Fibroblast of villous mesenchyme (primary cell): ENCODE measurements around the gene YWHAQ. TPM values are rescaled to one million over a fixed set of nuclear protein-coding genes. Genes with fewer than 3 reads are reported as not detected.
"Not testable (repeated sequence)": the region's sequence is repeated elsewhere in the genome, so short reads cannot be mapped to it uniquely, and the experiment has no call there.

Experiments
- DNase-seq: peaks from one replicate; pipeline ENCODE4 v3.0.0-alpha.2; 2010; ENCODE audit warnings: low read depth
- H3K4me3 ChIP-seq: 2 replicates; pipeline ENCODE4 v1.5.1; 2011; ENCODE audit warnings: low read depth, mild to moderate bottlenecking, low read length
- total RNA-seq: library from RNA; depleted of rRNA; stranded (reverse); fragments of >200 nt; gene quantifications from 2 replicates; pipeline ENCODE4 v1.2.3, GENCODE V29; 2012
- TF ChIP-seq, protein P1 (sequence below): IDR thresholded peaks from 2 replicates; pipeline ENCODE4 v1.5.1; 2012; ENCODE audit warnings: low read depth, mild to moderate bottlenecking, low read length; ENCODE audit not compliant: insufficient read depth

The YWHAQ gene
- total RNA-seq, 1 donor = 283 TPM

DNA sequence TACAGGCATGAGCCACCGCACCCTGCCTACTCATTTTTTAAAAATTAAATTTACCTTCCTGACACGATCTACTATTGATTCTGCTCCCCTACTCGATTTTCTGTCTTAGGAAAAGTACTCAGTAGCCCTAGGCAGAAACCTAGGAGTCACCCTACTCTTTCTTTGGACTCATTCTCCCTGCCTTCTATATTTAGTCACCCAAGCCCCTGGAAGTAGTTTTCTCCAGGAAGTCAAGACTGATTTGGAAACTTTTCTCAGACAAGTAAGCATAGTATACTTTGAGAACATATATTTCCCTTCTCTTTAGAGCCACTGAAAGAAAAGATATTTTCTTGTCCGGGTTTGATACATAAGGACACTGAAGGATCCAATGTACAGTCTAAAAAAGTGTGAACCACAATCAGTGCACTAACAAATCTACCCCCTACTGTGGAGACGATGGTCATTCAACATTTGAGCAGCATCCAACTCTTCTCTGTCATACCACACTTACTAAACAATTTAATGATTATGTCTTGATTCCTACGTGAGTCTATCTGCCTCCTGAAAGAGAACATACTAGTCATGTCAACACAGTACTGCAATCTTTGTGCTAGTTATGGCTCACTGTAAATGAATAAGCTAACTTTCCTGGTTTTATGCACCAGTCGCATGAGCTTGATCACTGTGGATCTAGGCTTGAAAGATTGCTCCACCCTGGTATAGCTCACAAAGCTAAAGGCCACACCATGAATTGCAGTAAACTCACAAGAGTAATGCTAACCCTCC is 19.8 kb downstream of the YWHAQ start:
- H3K4me3 ChIP-seq = no peak overlapping the region

DNA sequence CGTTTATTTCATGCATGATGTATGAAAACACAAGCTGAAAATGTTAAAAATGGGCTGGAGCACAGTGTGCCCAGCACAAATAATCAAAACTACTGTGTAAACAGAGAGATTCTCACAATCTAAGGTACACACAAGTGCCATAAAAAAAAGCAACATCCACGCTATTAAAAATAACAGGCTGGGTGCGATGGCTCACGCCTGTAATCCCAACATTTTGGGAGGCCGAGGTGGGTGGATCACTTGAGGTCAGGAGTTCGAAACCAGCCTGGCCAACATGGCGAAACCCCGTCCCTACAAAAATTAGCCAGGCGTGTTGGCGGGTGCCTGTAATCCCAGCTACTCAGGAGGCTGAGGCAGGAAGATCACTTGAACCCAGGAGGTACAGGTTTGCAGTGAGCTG is 22.3 kb downstream of the YWHAQ start:
- DNase-seq = not testable (repeated sequence)

More for the DNA sequence above, 19.8 kb downstream of the YWHAQ start:
- no peak for DNase-seq
- TF ChIP-seq, protein P1, sequence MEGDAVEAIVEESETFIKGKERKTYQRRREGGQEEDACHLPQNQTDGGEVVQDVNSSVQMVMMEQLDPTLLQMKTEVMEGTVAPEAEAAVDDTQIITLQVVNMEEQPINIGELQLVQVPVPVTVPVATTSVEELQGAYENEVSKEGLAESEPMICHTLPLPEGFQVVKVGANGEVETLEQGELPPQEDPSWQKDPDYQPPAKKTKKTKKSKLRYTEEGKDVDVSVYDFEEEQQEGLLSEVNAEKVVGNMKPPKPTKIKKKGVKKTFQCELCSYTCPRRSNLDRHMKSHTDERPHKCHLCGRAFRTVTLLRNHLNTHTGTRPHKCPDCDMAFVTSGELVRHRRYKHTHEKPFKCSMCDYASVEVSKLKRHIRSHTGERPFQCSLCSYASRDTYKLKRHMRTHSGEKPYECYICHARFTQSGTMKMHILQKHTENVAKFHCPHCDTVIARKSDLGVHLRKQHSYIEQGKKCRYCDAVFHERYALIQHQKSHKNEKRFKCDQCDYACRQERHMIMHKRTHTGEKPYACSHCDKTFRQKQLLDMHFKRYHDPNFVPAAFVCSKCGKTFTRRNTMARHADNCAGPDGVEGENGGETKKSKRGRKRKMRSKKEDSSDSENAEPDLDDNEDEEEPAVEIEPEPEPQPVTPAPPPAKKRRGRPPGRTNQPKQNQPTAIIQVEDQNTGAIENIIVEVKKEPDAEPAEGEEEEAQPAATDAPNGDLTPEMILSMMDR = no peak

DNA sequence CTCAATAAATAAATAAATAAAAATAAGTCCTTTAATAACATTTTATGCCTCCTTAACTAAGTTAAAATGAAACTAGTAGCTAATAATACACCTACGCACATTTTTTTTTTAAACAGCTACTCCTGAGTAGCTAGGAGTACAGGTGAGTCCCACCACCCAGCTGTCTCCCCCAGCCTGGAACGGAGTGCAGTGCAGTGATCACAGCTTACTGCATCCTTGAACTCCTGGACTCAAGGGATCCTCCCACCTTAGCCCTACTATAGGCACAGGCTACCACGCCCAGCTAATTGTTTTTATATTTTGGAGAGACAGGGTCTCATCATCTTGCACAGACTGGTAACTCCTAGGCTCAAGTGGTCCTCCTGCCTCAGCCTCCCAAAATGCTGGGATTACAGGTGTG is 28.4 kb downstream of the YWHAQ start:
- no peak for DNase-seq
- TF ChIP-seq, protein P1 = no peak

More for the DNA sequence above, 22.3 kb downstream of the YWHAQ start:
- not testable (repeated sequence) for H3K4me3 ChIP-seq

DNA sequence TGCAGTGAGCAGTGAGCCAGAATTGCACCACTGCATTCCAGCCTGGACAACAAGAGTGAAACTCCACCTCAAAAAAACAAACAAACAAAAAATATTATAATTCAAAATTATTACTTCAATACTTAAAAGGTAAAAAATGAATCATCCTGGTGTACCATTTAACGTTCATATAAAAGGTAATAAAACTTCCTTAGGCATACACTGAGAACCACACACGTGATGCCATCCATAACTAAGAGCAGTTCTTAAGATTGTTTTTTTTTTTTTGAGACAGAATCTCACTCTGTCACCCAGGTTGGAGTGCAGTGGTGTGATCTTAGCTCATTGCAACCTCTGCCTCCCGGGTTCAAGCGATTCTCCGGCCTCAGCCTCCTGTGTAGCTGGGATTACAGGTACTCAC is 29.4 kb downstream of the YWHAQ start:
- no peak for DNase-seq
- TF ChIP-seq, protein P1 = no peak
- H3K4me3 ChIP-seq = no peak overlapping the region

More for the DNA sequence above, 28.4 kb downstream of the YWHAQ start:
- no peak overlapping the region for H3K4me3 ChIP-seq

DNA sequence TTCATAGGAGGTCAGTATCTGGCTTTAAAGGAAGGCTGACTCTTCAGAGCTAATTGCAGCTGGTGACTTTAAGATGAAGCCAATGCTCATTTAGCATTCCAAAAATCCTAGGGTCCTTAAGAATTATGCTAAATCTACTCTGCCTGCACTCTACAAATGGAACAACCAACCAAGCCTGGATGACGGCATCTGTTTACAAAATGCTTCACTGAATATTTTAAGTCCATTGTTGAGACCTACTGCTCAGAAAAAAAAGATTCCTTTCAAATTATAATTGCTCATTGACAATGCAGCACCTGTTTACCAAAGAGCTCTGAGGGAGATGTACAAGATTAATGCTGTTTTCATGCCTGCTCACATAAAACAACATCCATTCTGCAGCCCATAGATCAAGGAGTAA is 31.4 kb downstream of the YWHAQ start:
- H3K4me3 ChIP-seq = no peak overlapping the region
- no peak for DNase-seq
- TF ChIP-seq, protein P1 = no peak

DNA sequence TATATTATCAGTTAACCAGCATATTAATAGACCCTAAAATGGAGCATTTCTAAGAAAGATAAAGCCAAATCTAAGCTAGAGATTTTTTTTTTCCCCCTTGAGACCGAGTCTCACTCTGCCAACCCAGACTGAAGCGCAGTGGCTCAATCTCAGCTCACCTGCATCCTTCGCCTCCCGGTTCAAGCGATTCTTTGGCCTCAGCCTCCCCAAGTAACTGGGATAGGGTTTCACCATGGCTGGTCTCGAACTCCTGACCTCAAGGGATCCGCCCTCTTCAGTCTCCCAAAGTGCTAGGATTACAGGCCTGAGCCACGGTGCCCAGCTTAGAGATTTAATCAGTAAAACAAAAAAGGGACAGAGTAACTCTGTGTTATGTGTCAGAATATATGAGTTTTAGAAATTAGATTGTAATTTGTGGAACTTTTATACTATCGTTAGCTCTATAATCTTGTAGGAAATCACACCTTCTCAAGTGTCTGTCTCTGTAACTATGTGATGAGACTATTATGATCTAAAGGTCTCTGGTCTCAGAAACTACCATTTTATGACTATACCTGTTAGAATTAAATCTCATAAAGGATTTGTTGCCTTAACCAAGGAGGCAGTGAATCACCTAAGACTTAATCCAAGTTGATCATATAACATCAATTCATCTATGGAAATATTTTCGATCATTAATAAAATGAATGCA is 34.0 kb downstream of the YWHAQ start:
- H3K4me3 ChIP-seq = no peak overlapping the region
- no peak for DNase-seq
- TF ChIP-seq, protein P1 = no peak

DNA sequence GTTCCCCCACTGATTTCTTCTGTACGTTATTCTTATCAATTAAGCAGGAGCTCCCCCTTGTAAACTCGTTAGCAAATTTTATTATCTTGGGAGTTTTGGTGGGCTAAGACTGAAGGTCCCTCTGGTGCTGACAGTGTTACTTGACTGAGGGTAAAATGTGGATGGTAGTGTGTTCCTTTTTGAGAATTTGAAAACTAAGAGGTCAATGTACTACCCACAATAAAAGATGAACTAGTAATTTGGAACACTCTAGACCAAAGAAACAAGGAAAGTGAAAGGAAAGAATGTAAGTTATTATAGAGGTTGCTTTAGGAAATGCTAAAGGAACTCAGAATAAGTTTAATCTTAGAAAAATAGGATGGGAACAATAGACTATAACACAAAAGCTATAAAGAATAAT is 35.1 kb downstream of the YWHAQ start:
- TF ChIP-seq, protein P1 = no peak
- no peak overlapping the region for H3K4me3 ChIP-seq
- DNase-seq = no peak

DNA sequence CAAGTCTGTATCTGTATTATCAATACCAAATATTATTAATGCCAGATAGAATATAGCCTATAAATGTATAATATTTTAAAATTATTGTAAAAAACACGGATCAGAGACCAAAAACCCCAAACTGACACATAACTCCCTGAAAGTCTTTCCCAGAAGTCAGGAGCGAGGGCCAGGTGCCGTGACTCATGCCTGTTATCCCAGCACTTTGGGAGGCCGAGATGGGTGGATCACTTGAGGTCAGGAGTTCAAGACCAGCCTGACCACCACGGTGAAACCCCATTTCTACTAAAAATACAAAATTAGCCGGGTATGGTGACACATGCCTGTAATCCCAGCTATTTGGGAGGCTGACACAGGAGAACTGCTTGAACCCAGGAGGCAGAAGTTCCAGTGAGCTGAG is 35.5 kb downstream of the YWHAQ start:
- H3K4me3 ChIP-seq = not testable (repeated sequence)
- DNase-seq = peak; percentile 51
